ENCODE measurements around the gene SERPINI1.
A peak's percentile ranks its signal among the peaks of the same experiment; 100 is the strongest.
"Not testable (repeated sequence)": the region's sequence is repeated elsewhere in the genome, so short reads cannot be mapped to it uniquely, and the experiment has no call there.

The SERPINI1 gene

DNA sequence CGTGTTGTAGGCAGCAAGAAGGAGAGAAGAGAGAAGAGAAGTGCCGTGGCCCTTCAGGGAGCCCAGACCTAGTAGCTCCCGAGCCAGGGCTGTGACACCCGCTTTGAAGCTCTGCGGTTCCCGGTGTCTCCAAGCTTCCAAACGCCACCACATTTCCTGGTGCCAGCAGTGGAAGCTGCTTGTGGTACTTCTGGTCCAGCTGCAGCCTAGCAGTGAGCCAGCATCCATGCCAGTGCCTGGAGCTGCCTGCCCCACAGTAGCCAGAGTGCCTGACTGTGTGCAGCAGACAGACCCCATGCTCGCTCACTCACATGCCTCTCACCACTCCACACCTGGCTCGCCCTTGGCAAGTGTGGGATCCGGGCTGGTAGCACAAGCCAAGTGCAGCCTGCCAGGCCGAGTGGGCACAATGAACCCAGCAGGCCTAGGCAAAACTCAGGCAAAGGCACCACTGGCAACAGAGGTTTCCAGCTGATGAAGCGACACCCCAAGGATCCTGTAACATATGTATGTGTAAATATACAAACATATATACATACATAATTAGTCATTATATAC is 85.8 kb downstream of the SERPINI1 start:
- H3K79me2 ChIP-seq (ENCODE audit: control insufficient read depth, insufficient read depth, low read length, unreplicated experiment) = no peaks in the 10 kb centered on the region
- H2AFZ ChIP-seq (ENCODE audit: low read length, unreplicated experiment) = no peak overlapping the region
- H3K4me3 ChIP-seq (ENCODE audit: low read depth, low read length) = no peak overlapping the region
- no peak overlapping the region for H3K27ac ChIP-seq (ENCODE audit: low read depth, low read length)
- H3K27me3 ChIP-seq (ENCODE audit: insufficient read depth, low read length) = no peaks in the 10 kb centered on the region
- H3K4me1 ChIP-seq (ENCODE audit: control insufficient read depth, insufficient read depth, low read length, unreplicated experiment) = no peaks in the 10 kb centered on the region
- H3K36me3 ChIP-seq (ENCODE audit: insufficient read depth, low read length) = no peaks in the 10 kb centered on the region

DNA sequence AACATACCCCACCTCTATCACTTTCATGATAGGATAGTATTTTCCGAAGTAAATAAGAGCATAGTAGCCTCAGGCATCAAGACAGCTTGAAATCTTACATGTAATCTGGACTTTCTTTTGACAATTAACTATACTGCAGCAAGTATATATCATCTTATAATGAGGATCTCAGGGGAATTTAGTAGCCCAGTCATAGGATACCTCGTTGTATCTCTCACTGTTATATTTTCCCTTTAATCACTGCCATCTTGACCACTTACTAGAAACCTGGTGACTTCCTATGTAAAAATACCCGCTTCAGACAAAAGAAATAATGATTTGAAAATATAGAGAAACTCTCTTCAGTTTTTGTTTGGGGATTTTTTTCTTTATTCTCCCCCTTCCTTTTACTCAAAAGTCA is 88.2 kb downstream of the SERPINI1 start:
- Histone ChIP-seq H3K27ac (ENCODE audit: low read depth, low read length) (no peak overlapping the region), H3K36me3 (ENCODE audit: insufficient read depth, low read length) (no peaks in the 10 kb centered on the region), H3K79me2 (ENCODE audit: control insufficient read depth, insufficient read depth, low read length, unreplicated experiment) (no peaks in the 10 kb centered on the region), H3K4me1 (ENCODE audit: control insufficient read depth, insufficient read depth, low read length, unreplicated experiment) (no peaks in the 10 kb centered on the region), H3K4me3 (ENCODE audit: low read depth, low read length) (no peak overlapping the region), H2AFZ (ENCODE audit: low read length, unreplicated experiment) (peak overlapping the region; percentile 67), H3K27me3 (ENCODE audit: insufficient read depth, low read length) (no peaks in the 10 kb centered on the region)

DNA sequence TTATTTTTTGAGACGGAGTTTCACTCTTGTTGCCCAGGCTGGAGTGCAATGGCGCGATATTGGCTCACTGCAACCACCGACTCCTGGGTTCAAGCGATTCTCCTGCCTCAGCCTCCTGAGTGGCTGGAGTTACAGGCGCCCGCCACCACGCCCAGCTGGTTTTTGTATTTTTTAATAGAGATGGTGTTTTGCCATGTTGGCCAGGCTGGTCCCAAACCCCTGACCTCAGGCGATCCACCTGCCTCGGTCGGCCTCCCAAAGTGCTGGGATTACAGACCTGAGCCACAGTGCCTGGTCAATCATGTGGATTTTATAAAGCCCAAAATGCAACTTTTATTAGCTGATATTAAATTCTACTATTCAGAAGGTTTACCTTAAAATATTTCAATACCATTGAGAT is 92.1 kb downstream of the SERPINI1 start:
- not testable (repeated sequence) for H3K27me3 ChIP-seq (ENCODE audit: insufficient read depth, low read length); H3K27ac ChIP-seq (ENCODE audit: low read depth, low read length); H3K79me2 ChIP-seq (ENCODE audit: control insufficient read depth, insufficient read depth, low read length, unreplicated experiment); H3K4me3 ChIP-seq (ENCODE audit: low read depth, low read length); H2AFZ ChIP-seq (ENCODE audit: low read length, unreplicated experiment); H3K4me1 ChIP-seq (ENCODE audit: control insufficient read depth, insufficient read depth, low read length, unreplicated experiment); H3K36me3 ChIP-seq (ENCODE audit: insufficient read depth, low read length)

DNA sequence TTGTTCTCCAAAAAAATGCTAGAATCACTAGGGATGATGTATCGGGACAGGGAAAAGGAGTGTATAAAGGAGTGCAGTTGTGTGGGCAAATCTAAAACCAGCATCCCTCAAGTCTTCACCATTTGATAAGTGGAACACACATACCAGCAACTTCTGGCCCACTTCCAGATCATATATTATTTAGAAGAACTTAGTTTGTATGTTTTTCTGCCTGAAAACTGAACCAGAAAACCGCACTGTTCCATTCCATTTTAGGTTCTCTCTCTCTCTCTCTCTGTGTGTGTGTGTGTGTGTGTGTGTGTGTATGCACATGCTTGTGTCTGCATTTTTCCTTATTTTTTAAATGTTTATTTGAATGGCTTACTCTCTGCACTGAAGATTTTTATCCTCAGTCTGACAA is 93.5 kb downstream of the SERPINI1 start:
- Histone ChIP-seq H3K79me2 (ENCODE audit: control insufficient read depth, insufficient read depth, low read length, unreplicated experiment) (no peaks in the 10 kb centered on the region), H2AFZ (ENCODE audit: low read length, unreplicated experiment) (no peak overlapping the region), H3K4me1 (ENCODE audit: control insufficient read depth, insufficient read depth, low read length, unreplicated experiment) (no peaks in the 10 kb centered on the region), H3K27me3 (ENCODE audit: insufficient read depth, low read length) (no peaks in the 10 kb centered on the region), H3K36me3 (ENCODE audit: insufficient read depth, low read length) (no peaks in the 10 kb centered on the region), H3K27ac (ENCODE audit: low read depth, low read length) (no peak overlapping the region), H3K4me3 (ENCODE audit: low read depth, low read length) (no peak overlapping the region)

DNA sequence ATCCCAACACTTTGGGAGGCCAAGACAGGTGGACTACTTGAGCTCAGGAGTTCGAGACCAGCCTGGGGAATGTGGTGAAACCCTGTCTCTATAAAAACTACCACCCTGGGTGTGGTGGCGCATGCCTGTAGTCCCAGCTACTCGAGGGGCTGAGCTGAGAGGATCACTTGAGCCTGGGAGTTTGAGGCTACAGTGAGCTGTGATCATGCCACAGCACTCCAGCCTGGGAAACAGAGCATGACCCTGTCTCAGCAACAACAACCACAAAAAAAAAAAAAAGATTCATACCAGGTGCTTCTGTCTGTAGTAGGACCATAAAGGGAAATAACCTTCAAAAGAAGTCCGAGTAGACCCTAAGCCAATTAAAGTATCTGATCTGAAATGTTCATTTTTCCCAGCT is 94.5 kb downstream of the SERPINI1 start:
- Histone ChIP-seq H3K79me2 (ENCODE audit: control insufficient read depth, insufficient read depth, low read length, unreplicated experiment) (no peaks in the 10 kb centered on the region), H3K27me3 (ENCODE audit: insufficient read depth, low read length) (no peaks in the 10 kb centered on the region), H3K27ac (ENCODE audit: low read depth, low read length) (no peak overlapping the region), H2AFZ (ENCODE audit: low read length, unreplicated experiment) (no peak overlapping the region), H3K36me3 (ENCODE audit: insufficient read depth, low read length) (no peaks in the 10 kb centered on the region), H3K4me1 (ENCODE audit: control insufficient read depth, insufficient read depth, low read length, unreplicated experiment) (no peaks in the 10 kb centered on the region), H3K4me3 (ENCODE audit: low read depth, low read length) (no peak overlapping the region)

DNA sequence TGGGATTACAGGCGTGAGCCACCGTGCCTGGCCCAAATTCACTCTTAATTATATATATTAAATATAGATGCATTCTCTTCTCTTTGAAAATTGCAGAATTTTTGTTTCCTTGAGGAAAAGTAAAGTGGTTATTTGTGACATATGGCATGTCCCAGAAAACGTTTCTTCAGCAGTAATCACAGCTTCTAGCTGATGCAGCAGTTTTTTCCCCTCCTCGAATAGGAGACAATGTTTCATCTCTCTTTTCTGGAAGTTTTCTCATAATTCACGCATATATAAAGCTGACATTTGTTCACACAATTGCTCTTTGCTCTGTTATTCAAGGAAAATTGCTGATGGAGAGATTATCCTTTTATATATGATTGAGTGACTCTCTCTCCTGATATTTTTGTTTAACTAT is 99.8 kb downstream of the SERPINI1 start:
- Histone ChIP-seq H3K79me2 (ENCODE audit: control insufficient read depth, insufficient read depth, low read length, unreplicated experiment) (no peaks in the 10 kb centered on the region), H3K36me3 (ENCODE audit: insufficient read depth, low read length) (no peaks in the 10 kb centered on the region), H3K27ac (ENCODE audit: low read depth, low read length) (no peak overlapping the region), H3K4me3 (ENCODE audit: low read depth, low read length) (no peak overlapping the region), H3K27me3 (ENCODE audit: insufficient read depth, low read length) (no peaks in the 10 kb centered on the region), H3K4me1 (ENCODE audit: control insufficient read depth, insufficient read depth, low read length, unreplicated experiment) (no peaks in the 10 kb centered on the region), H2AFZ (ENCODE audit: low read length, unreplicated experiment) (no peak overlapping the region)

DNA sequence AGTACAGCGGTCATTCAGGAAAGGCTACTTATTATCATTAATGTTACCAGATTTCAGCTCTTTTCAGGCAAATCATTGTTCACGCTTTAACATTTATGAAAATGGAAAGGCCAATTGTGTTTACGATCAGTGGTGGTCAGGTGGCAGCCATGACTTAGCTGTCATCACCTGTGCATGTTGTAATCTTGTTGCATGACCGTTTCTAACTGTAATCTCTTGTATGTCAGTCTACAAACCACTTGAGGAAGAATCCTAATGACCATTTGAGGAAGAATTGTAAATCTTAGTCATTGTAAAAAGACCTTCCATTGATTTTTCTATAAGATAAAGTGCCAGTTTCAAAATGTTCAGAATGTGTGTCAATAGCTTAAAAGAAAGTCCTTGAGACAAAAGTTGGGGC is 100.4 kb downstream of the SERPINI1 start:
- H3K4me3 ChIP-seq (ENCODE audit: low read depth, low read length) = no peak overlapping the region
- H3K27ac ChIP-seq (ENCODE audit: low read depth, low read length) = no peak overlapping the region
- H3K79me2 ChIP-seq (ENCODE audit: control insufficient read depth, insufficient read depth, low read length, unreplicated experiment) = no peaks in the 10 kb centered on the region
- H3K4me1 ChIP-seq (ENCODE audit: control insufficient read depth, insufficient read depth, low read length, unreplicated experiment) = no peaks in the 10 kb centered on the region
- no peaks in the 10 kb centered on the region for H3K36me3 ChIP-seq (ENCODE audit: insufficient read depth, low read length)
- no peaks in the 10 kb centered on the region for H3K27me3 ChIP-seq (ENCODE audit: insufficient read depth, low read length)
- no peak overlapping the region for H2AFZ ChIP-seq (ENCODE audit: low read length, unreplicated experiment)

DNA sequence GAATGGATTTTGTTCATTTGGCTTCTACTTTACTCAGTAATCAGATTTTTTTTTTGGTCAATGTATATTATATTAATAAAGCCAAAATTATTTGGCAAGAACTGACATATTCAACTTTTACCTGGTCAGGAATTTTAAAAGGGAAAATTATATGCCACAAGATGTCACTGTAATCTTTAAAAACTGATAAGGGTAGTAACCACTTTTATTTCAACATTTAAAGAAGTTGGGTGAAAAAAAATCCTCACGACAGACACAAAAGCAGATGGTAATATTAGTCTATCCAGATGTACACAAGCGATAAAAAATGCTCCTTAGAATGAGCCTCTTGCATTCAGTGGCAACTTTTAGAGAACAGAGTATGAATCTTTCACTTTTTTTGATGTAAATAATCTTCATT is 101.9 kb downstream of the SERPINI1 start:
- Histone ChIP-seq H3K4me1 (ENCODE audit: control insufficient read depth, insufficient read depth, low read length, unreplicated experiment) (no peaks in the 10 kb centered on the region), H2AFZ (ENCODE audit: low read length, unreplicated experiment) (peak overlapping the region; percentile 74)

DNA sequence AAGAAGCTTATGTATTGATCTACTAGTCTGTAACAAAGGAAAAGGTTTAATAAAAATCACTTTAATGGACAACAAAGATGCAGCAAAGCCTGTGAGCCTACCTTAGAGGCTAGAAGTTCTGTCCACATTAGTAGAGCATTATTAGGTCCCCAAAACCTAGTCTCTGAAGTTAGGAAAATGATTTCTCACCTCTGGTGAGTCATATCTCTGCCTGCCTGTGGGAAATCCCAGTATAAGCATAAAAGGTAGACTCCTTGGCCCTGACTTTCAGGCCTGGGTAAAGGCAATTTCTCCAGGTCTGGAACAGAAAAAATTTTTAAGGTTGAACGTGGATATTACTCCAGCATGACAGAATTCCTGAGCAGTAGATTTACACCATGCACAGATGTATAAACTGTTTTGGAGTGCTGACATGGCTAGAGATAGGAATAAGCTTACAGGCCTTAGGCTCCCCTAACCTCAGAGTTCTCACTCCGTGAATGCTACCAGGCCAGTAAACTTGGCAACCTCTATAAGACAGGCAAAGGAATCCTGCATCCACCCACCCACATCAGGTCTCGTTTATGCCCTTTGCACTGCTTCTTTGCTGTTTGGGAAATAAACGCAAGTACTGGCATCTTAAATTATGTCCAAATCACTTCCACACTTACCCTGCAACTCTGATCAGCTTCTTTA is 104.1 kb downstream of the SERPINI1 start:
- H3K36me3 ChIP-seq (ENCODE audit: insufficient read depth, low read length) = no peaks in the 10 kb centered on the region
- no peaks in the 10 kb centered on the region for H3K27me3 ChIP-seq (ENCODE audit: insufficient read depth, low read length)
- no peak overlapping the region for H2AFZ ChIP-seq (ENCODE audit: low read length, unreplicated experiment)
- H3K4me1 ChIP-seq (ENCODE audit: control insufficient read depth, insufficient read depth, low read length, unreplicated experiment) = no peaks in the 10 kb centered on the region
- no peak overlapping the region for H3K27ac ChIP-seq (ENCODE audit: low read depth, low read length)
- H3K4me3 ChIP-seq (ENCODE audit: low read depth, low read length) = no peak overlapping the region
- no peaks in the 10 kb centered on the region for H3K79me2 ChIP-seq (ENCODE audit: control insufficient read depth, insufficient read depth, low read length, unreplicated experiment)

More for the DNA sequence above, 101.9 kb downstream of the SERPINI1 start:
- Histone ChIP-seq H3K27ac (ENCODE audit: low read depth, low read length) (no peak overlapping the region), H3K36me3 (ENCODE audit: insufficient read depth, low read length) (no peaks in the 10 kb centered on the region), H3K79me2 (ENCODE audit: control insufficient read depth, insufficient read depth, low read length, unreplicated experiment) (no peaks in the 10 kb centered on the region), H3K27me3 (ENCODE audit: insufficient read depth, low read length) (no peaks in the 10 kb centered on the region), H3K4me3 (ENCODE audit: low read depth, low read length) (no peak overlapping the region)

DNA sequence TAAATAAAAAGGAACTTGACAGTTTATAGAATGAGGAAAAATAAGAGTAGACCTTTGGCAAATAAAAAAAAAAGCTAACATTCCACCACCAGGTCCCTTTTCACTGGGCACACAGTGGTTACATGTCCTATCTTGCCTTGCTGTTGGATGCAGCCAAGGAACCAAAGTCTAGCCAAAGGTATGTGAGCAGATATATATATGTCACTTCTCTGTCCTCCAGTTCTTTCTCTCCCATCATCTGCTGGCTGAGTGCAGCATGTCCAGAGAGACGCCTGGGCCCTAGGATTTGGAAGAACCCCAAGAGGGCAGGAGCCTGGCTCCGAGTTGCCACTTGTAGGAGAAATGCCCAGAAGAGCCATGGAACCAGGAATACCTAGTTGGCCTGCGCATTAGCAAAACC is 104.7 kb downstream of the SERPINI1 start:
- Histone ChIP-seq H3K4me1 (ENCODE audit: control insufficient read depth, insufficient read depth, low read length, unreplicated experiment) (no peaks in the 10 kb centered on the region), H2AFZ (ENCODE audit: low read length, unreplicated experiment) (no peak overlapping the region), H3K36me3 (ENCODE audit: insufficient read depth, low read length) (no peaks in the 10 kb centered on the region), H3K27ac (ENCODE audit: low read depth, low read length) (no peak overlapping the region), H3K4me3 (ENCODE audit: low read depth, low read length) (no peak overlapping the region), H3K79me2 (ENCODE audit: control insufficient read depth, insufficient read depth, low read length, unreplicated experiment) (no peaks in the 10 kb centered on the region), H3K27me3 (ENCODE audit: insufficient read depth, low read length) (no peaks in the 10 kb centered on the region)

DNA sequence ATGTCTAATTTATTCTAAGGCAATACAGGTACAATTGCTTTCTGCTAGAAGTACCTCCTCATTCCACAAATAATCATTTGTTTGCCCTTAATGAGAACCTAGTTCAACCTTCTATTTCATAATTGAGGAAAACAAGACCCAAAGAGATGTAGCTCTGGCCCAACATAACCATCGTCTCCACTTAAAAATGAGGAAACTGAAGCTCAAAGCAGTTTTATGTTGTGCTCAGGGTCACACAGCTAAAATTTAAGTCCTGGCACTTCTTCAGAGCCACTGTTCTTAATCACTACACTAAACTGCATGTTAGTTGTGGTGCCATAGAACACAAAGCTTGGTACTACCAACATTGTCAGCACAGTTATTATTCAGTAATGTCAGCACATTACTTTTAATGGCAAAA is 108.0 kb downstream of the SERPINI1 start:
- Histone ChIP-seq H3K79me2 (ENCODE audit: control insufficient read depth, insufficient read depth, low read length, unreplicated experiment) (no peaks in the 10 kb centered on the region), H2AFZ (ENCODE audit: low read length, unreplicated experiment) (no peak overlapping the region), H3K27ac (ENCODE audit: low read depth, low read length) (no peak overlapping the region), H3K4me3 (ENCODE audit: low read depth, low read length) (no peak overlapping the region), H3K27me3 (ENCODE audit: insufficient read depth, low read length) (no peaks in the 10 kb centered on the region), H3K4me1 (ENCODE audit: control insufficient read depth, insufficient read depth, low read length, unreplicated experiment) (no peaks in the 10 kb centered on the region), H3K36me3 (ENCODE audit: insufficient read depth, low read length) (no peaks in the 10 kb centered on the region)
